Measurements from ENCODE around the gene ANGPTL2. TPM values are rescaled to one million over a fixed set of nuclear protein-coding genes. Genes with fewer than 3 reads are reported as not detected.

Gene ANGPTL2
- polyA plus RNA-seq, 1 of the 3 experiments (the other 2 are of a cell fraction), result 12.3 TPM

DNA sequence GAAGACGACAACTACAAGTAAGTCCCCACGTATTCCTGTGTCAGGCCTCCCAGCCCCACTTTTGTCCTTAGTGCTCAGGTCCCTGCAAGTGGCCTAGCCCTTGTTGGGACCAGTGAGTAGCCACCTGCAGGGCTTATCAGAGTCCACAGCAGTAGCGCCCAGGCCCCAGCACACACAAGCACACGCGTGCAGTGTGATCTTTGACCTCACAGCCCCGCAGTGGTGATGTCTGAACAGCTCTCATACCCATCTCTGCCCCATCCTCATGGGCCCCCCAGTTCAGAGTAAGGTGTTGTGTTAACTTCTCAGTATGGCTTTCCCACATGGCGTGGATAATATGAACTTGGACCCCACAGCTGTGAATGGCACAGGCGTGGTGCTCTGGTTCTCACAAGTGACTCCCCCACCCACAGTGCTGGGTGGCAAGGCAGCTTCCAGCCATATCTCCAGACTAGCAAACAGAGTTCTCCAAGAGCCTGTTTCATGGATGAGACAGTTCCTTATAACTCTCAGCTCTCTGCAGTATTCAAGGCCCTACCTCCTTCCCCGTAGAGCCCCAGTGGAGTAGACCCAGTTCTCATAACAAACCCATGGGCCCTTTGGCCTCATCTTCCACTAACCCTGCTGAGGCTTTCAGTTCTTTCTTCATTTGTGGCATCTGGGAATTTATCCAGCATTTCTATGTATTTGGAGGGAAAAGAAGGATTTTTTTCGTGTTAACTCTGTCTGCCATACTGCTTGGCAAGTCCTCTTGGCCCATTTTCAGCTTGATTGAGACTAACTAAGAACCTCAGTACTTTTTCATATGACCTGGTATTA, 46.5 kb upstream of the ANGPTL2 start:
- no peaks in the 10 kb centered on the region for H3K9me3 ChIP-seq
- H3F3A ChIP-seq (replicated peaks; ENCODE audit: insufficient read depth), result no peaks in the 10 kb centered on the region
- no peaks in the 10 kb centered on the region for H3K9me2 ChIP-seq
- ChIA-PET CTCF (interaction anchor here (0.9 to 1.7 kb wide), 3 partner anchors 203 to 309 kb away, joined by 3 to 10 read pairs (median 4); no protein-coding TSS in a partner anchor), POLR2A (no interaction called here)
- no peak overlapping the region for H3K4me2 ChIP-seq
- H3K36me3 ChIP-seq (replicated peaks in 1 of 2; ENCODE audit: control insufficient read depth in 1 of 2, insufficient read depth in 2 of 2, low read length in 1 of 2), result no peaks in the 10 kb centered on the region
- peaks cover 0 to 13% of the 10 kb centered on the region in 2 experiments; a peak in 3 of 4 replicates for H3K4me1 ChIP-seq (ENCODE audit: control insufficient read depth in 1 of 2, insufficient read depth in 2 of 2, low read depth in 1 of 2, low read length in 1 of 2)
- H2AFZ ChIP-seq (ENCODE audit: low read depth), result no peak overlapping the region
- no peak for DNase-seq
- no peak overlapping the region for H3K27ac ChIP-seq (ENCODE audit: low read depth in 2 of 2, low read length in 1 of 2)
- no peak for TF ChIP-seq SIN3A (IDR thresholded peaks at IDR 0.05; ENCODE audit: borderline replicate concordance, low read depth, low read length)
- TF ChIP-seq FOXM1 (IDR thresholded peaks at IDR 0.05; ENCODE audit: low read depth), result no peak
- TF ChIP-seq MEF2A (IDR thresholded peaks at IDR 0.05; ENCODE audit: borderline replicate concordance, low read depth), result no peak
- TF ChIP-seq, protein P1, sequence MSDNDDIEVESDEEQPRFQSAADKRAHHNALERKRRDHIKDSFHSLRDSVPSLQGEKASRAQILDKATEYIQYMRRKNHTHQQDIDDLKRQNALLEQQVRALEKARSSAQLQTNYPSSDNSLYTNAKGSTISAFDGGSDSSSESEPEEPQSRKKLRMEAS (IDR thresholded peaks at IDR 0.05; ENCODE audit: low read depth), result no peak
- TF ChIP-seq NRF1 (IDR thresholded peaks at IDR 0.05; ENCODE audit: low read depth, low read length), result no peak
- TF ChIP-seq RFX5 (IDR thresholded peaks at IDR 0.05; ENCODE audit: low read length), result no peak
- no peak for TF ChIP-seq GABPA (IDR thresholded peaks at IDR 0.05; ENCODE audit: low read depth)
- TF ChIP-seq, protein P2, sequence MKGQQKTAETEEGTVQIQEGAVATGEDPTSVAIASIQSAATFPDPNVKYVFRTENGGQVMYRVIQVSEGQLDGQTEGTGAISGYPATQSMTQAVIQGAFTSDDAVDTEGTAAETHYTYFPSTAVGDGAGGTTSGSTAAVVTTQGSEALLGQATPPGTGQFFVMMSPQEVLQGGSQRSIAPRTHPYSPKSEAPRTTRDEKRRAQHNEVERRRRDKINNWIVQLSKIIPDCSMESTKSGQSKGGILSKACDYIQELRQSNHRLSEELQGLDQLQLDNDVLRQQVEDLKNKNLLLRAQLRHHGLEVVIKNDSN (IDR thresholded peaks at IDR 0.05; ENCODE audit: borderline replicate concordance, low read depth), result no peak
- TF ChIP-seq, protein P3, sequence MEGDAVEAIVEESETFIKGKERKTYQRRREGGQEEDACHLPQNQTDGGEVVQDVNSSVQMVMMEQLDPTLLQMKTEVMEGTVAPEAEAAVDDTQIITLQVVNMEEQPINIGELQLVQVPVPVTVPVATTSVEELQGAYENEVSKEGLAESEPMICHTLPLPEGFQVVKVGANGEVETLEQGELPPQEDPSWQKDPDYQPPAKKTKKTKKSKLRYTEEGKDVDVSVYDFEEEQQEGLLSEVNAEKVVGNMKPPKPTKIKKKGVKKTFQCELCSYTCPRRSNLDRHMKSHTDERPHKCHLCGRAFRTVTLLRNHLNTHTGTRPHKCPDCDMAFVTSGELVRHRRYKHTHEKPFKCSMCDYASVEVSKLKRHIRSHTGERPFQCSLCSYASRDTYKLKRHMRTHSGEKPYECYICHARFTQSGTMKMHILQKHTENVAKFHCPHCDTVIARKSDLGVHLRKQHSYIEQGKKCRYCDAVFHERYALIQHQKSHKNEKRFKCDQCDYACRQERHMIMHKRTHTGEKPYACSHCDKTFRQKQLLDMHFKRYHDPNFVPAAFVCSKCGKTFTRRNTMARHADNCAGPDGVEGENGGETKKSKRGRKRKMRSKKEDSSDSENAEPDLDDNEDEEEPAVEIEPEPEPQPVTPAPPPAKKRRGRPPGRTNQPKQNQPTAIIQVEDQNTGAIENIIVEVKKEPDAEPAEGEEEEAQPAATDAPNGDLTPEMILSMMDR (IDR thresholded peaks at IDR 0.05), result no peak
- no peak overlapping the region for H3K4me3 ChIP-seq (ENCODE audit: low read depth in 2 of 2, low read length in 1 of 2)
- no peaks in the 10 kb centered on the region for H3K27me3 ChIP-seq (ENCODE audit: insufficient read depth)
- 87% methylated on average over 7 of the region's 10 CpGs for WGBS (ENCODE audit: low lambda C conversion rate)
- H3K79me2 ChIP-seq (ENCODE audit: insufficient read depth), result no peaks in the 10 kb centered on the region
- H4K20me1 ChIP-seq (ENCODE audit: insufficient read depth), result no peaks in the 10 kb centered on the region
- no peak overlapping the region for H3K9ac ChIP-seq

DNA sequence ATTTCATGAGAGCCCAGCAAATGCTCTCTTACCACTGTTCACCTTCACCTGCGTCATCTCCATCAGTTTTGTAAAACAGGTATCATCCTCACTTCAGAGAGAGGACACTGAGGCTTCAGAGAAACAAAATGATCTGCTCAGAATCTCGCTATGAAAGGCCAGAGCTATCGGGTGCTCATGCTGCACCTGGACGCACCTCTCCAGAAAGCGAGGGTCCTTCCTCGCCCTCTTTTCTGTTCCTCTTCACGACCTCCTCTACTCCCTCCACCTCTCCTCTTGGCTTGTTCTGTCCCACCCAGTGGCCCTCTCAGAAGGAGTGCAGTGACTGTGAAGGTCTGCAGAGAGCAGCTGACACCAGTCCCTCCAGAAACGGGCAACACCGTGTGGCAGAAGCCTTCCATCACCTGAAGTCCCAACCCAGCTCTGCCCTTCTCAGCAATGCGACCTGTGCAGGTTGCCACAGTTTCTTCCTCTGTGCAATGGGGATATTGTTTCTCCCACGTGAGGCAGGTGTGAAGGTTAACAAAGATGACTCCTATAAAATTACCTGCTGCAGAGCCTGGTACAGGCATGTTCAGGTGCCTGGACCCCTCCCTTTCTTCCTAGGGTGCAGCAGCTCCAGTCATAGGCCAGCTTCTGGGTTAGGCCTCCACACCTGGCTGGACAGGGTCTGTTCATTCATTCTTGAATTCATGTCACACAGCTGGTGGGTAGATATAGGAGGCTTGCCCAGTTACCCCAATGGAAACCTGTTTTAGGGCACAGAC, 45.3 kb upstream of the ANGPTL2 start:
- H3K4me1 ChIP-seq (ENCODE audit: control insufficient read depth in 1 of 2, insufficient read depth in 2 of 2, low read depth in 1 of 2, low read length in 1 of 2), result peaks cover 11 to 22% of the 10 kb centered on the region in 2 experiments; a peak in 3 of 4 replicates
- no peaks in the 10 kb centered on the region for H3K27me3 ChIP-seq (ENCODE audit: insufficient read depth)
- no peak overlapping the region for H3K9ac ChIP-seq
- H3K79me2 ChIP-seq (ENCODE audit: insufficient read depth), result no peaks in the 10 kb centered on the region
- 88% methylated on average over 11 of the region's 11 CpGs for WGBS (ENCODE audit: low lambda C conversion rate)
- no peak overlapping the region for H3K4me2 ChIP-seq
- CTCF ChIA-PET, result interaction anchor here (1.7 to 3.2 kb wide), 2 partner anchors 202 to 228 kb away, joined by 4 to 12 read pairs; no protein-coding TSS in a partner anchor
- POLR2A ChIA-PET, result no interaction called here
- no peaks in the 10 kb centered on the region for H3K36me3 ChIP-seq (replicated peaks in 1 of 2; ENCODE audit: control insufficient read depth in 1 of 2, insufficient read depth in 2 of 2, low read length in 1 of 2)
- H3K27ac ChIP-seq (ENCODE audit: low read depth in 2 of 2, low read length in 1 of 2), result no peak overlapping the region
- no peaks in the 10 kb centered on the region for H3K9me2 ChIP-seq
- H3K9me3 ChIP-seq, result no peaks in the 10 kb centered on the region
- H3F3A ChIP-seq (replicated peaks; ENCODE audit: insufficient read depth), result peaks cover 5% of the 10 kb centered on the region
- no peak overlapping the region for H3K4me3 ChIP-seq (ENCODE audit: low read depth in 2 of 2, low read length in 1 of 2)
- no peak for DNase-seq
- no peaks in the 10 kb centered on the region for H4K20me1 ChIP-seq (ENCODE audit: insufficient read depth)
- no peak overlapping the region for H2AFZ ChIP-seq (ENCODE audit: low read depth)
- TF ChIP-seq FOSL2 (IDR thresholded peaks at IDR 0.05; ENCODE audit: borderline replicate concordance, low read depth), result no peak
- TF ChIP-seq, protein P3 (IDR thresholded peaks at IDR 0.05), result no peak
- TF ChIP-seq NRF1 (IDR thresholded peaks at IDR 0.05; ENCODE audit: low read depth, low read length), result no peak
- no peak for TF ChIP-seq POLR2AphosphoS5 (IDR thresholded peaks at IDR 0.05; ENCODE audit: low read depth, low read length)
- no peak for TF ChIP-seq GATA2 (CRISPR knock-in tag; IDR thresholded peaks at IDR 0.05)
- no peak for TF ChIP-seq MXI1 (IDR thresholded peaks at IDR 0.05; ENCODE audit: low read depth, low read length)
- TF ChIP-seq FOXJ3 (CRISPR knock-in tag; IDR thresholded peaks at IDR 0.05), result no peak
- TF ChIP-seq, protein P4, sequence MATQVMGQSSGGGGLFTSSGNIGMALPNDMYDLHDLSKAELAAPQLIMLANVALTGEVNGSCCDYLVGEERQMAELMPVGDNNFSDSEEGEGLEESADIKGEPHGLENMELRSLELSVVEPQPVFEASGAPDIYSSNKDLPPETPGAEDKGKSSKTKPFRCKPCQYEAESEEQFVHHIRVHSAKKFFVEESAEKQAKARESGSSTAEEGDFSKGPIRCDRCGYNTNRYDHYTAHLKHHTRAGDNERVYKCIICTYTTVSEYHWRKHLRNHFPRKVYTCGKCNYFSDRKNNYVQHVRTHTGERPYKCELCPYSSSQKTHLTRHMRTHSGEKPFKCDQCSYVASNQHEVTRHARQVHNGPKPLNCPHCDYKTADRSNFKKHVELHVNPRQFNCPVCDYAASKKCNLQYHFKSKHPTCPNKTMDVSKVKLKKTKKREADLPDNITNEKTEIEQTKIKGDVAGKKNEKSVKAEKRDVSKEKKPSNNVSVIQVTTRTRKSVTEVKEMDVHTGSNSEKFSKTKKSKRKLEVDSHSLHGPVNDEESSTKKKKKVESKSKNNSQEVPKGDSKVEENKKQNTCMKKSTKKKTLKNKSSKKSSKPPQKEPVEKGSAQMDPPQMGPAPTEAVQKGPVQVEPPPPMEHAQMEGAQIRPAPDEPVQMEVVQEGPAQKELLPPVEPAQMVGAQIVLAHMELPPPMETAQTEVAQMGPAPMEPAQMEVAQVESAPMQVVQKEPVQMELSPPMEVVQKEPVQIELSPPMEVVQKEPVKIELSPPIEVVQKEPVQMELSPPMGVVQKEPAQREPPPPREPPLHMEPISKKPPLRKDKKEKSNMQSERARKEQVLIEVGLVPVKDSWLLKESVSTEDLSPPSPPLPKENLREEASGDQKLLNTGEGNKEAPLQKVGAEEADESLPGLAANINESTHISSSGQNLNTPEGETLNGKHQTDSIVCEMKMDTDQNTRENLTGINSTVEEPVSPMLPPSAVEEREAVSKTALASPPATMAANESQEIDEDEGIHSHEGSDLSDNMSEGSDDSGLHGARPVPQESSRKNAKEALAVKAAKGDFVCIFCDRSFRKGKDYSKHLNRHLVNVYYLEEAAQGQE (IDR thresholded peaks at IDR 0.05; ENCODE audit: low read depth, low read length), result no peak

All from SK-N-SH (cell line).